ENCODE measurements around the gene ACR. TPM values are rescaled to one million over a fixed set of nuclear protein-coding genes. Genes with fewer than 3 reads are reported as not detected.

ACR gene
- total RNA-seq, 4 donors from 2014 or later, result not detected

DNA sequence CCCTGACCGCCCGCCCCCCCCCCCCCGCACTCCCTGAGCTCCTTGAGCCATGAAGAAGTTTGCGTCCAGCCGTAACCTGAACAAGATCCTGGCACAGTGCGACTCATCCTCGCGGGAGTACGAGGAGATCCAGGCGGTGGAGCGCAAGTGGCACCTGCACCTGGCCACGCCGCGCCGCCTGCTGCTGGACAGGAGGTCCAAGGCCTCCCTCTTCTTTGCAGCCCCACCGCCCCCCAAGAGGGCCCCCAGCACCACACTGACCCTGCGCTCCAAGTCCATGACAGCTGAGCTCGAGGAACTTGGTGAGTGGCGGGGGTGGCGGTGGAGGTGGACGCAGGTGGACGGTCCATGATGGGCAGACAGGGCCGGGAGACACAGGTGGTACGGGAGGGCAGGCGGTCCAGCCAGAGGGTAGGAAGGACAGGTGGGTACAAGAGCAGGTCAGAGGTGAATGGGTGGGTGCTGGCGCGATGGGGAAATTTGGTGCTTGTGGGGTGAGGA, 32.1 kb upstream of the ACR start:
- Histone ChIP-seq H3K4me1 (peaks cover 3% of the 10 kb centered on the region), H3K36me3 (peaks cover 6% of the 10 kb centered on the region), H3K9me3 (no peaks in the 10 kb centered on the region), H3K4me3 (no peak overlapping the region), H3K27ac (no peak overlapping the region), H3K27me3 (no peaks in the 10 kb centered on the region)
- TF ChIP-seq, protein P1, sequence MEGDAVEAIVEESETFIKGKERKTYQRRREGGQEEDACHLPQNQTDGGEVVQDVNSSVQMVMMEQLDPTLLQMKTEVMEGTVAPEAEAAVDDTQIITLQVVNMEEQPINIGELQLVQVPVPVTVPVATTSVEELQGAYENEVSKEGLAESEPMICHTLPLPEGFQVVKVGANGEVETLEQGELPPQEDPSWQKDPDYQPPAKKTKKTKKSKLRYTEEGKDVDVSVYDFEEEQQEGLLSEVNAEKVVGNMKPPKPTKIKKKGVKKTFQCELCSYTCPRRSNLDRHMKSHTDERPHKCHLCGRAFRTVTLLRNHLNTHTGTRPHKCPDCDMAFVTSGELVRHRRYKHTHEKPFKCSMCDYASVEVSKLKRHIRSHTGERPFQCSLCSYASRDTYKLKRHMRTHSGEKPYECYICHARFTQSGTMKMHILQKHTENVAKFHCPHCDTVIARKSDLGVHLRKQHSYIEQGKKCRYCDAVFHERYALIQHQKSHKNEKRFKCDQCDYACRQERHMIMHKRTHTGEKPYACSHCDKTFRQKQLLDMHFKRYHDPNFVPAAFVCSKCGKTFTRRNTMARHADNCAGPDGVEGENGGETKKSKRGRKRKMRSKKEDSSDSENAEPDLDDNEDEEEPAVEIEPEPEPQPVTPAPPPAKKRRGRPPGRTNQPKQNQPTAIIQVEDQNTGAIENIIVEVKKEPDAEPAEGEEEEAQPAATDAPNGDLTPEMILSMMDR (IDR thresholded peaks at IDR 0.05), result no peak
- TF ChIP-seq POLR2A (IDR thresholded peaks at IDR 0.05) (no peak), POLR2AphosphoS5 (IDR thresholded peaks at IDR 0.05) (no peak), EP300 (IDR thresholded peaks at IDR 0.05) (no peak)
- 96% methylated on average over 16 of the region's 27 CpGs for WGBS
- DNase-seq (ENCODE audit: low spot score in 2 of 2), result peak in 1 of 2 donors; percentile 59

DNA sequence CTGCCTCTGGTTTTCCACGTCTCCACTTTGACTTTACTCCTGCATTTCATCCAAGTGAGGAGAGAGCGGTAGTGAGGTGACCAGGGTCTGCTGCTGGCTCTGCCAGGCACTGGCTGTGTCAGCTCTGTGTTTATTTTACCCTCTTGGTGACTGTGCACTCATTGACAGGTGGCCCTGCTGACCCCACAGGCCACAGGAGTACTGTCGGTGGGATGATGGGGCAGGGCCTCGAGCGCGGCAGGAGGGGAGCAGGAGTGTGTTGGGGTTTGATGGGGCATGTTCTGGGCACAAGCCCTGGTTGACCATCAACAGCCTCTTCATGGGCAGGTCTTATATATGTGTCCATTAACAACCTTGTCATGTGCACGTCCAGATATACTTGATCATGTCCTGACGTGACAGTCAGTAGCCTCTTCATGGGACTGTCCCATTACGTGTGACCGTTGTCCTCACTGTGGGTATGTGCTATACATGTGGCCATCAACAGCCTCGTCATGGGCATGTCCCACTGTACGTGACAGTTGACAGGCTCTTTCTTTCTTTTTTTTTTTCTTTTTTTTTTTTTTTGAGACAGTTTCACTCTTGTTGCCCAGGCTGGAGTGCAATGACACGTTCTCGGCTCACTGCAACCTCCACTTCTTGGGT, 31.4 kb upstream of the ACR start:
- DNase-seq (ENCODE audit: low spot score in 2 of 2), result no peak
- no peak overlapping the region for H3K27ac ChIP-seq
- H3K27me3 ChIP-seq, result no peaks in the 10 kb centered on the region
- H3K4me1 ChIP-seq, result peaks cover 6% of the 10 kb centered on the region
- H3K4me3 ChIP-seq, result no peak overlapping the region
- TF ChIP-seq POLR2A (IDR thresholded peaks at IDR 0.05), result no peak
- no peak for TF ChIP-seq EP300 (IDR thresholded peaks at IDR 0.05)
- TF ChIP-seq, protein P1 (IDR thresholded peaks at IDR 0.05), result no peak
- TF ChIP-seq POLR2AphosphoS5 (IDR thresholded peaks at IDR 0.05), result no peak
- peaks cover 6% of the 10 kb centered on the region for H3K36me3 ChIP-seq
- H3K9me3 ChIP-seq, result no peaks in the 10 kb centered on the region
- 94% methylated on average over 13 of the region's 14 CpGs for WGBS

DNA sequence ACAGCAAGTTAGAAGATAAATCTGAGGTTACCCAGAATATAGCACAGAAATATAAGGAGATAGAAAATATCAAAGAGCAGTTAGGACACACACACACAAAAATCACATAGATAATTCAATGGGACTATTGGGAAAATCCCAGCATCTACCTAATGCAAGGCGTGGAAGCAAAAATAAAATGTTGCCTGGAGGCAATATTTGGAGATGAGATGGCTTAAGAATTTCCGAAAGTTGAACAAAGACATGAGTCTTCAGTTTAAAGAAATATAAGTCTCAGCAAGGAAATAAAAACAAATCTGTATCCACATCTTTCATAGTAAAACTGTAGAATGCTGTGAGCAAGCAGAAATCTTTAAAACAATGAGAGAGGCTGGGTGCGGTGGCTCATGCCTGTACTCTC, 29.5 kb upstream of the ACR start:
- DNase-seq (ENCODE audit: low spot score in 2 of 2), result no peak
- TF ChIP-seq EP300 (IDR thresholded peaks at IDR 0.05) (no peak), POLR2A (IDR thresholded peaks at IDR 0.05) (no peak), POLR2AphosphoS5 (IDR thresholded peaks at IDR 0.05) (no peak)
- TF ChIP-seq, protein P1 (IDR thresholded peaks at IDR 0.05), result no peak
- no peaks in the 10 kb centered on the region for H3K9me3 ChIP-seq
- H3K36me3 ChIP-seq, result peaks cover 6% of the 10 kb centered on the region
- WGBS, result 66% methylated on average over 3 of the region's 3 CpGs
- H3K4me1 ChIP-seq, result peaks cover 14% of the 10 kb centered on the region
- no peak overlapping the region for H3K4me3 ChIP-seq
- no peaks in the 10 kb centered on the region for H3K27me3 ChIP-seq
- no peak overlapping the region for H3K27ac ChIP-seq

GRCh38 chr22:50708996-50709395, 29.0 kb upstream of the ACR start:
- no peak for TF ChIP-seq POLR2AphosphoS5 (IDR thresholded peaks at IDR 0.05)
- no peak for TF ChIP-seq POLR2A (IDR thresholded peaks at IDR 0.05)
- TF ChIP-seq, protein P1 (IDR thresholded peaks at IDR 0.05), result no peak
- TF ChIP-seq EP300 (IDR thresholded peaks at IDR 0.05), result no peak
- H3K27ac ChIP-seq, result no peak overlapping the region
- H3K4me3 ChIP-seq, result no peak overlapping the region
- 88% methylated on average over 5 of the region's 6 CpGs for WGBS
- peaks cover 16% of the 10 kb centered on the region for H3K4me1 ChIP-seq
- DNase-seq (ENCODE audit: low spot score in 2 of 2), result no peak
- H3K27me3 ChIP-seq, result no peaks in the 10 kb centered on the region
- H3K9me3 ChIP-seq, result no peaks in the 10 kb centered on the region
- peaks cover 4% of the 10 kb centered on the region for H3K36me3 ChIP-seq

GRCh38 chr22:50710221-50710620, 27.8 kb upstream of the ACR start:
- DNase-seq (ENCODE audit: low spot score in 2 of 2), result no peak
- no peaks in the 10 kb centered on the region for H3K27me3 ChIP-seq
- H3K4me3 ChIP-seq, result no peak overlapping the region
- H3K9me3 ChIP-seq, result no peaks in the 10 kb centered on the region
- peaks cover 18% of the 10 kb centered on the region for H3K4me1 ChIP-seq
- 67% methylated on average over 6 of the region's 6 CpGs for WGBS
- no peaks in the 10 kb centered on the region for H3K36me3 ChIP-seq
- TF ChIP-seq EP300 (IDR thresholded peaks at IDR 0.05), result no peak
- no peak overlapping the region for H3K27ac ChIP-seq
